GM18505 (cell line): ENCODE results near the gene GLDN.

Source experiments
- ATAC-seq: cut with Tn5 transposase; IDR thresholded peaks from one replicate; pipeline ENCODE4 v1.9.1; 2021; ENCODE audit not compliant: unreplicated experiment
- POLR2A ChIP-seq: IDR thresholded peaks from 4 replicates; pipeline ENCODE4 v1.6.1; 2011; ENCODE audit warnings: borderline replicate concordance; ENCODE audit not compliant: insufficient read depth, insufficient read length; ENCODE audit errors: extremely low read depth

GLDN gene

GRCh38 chr15:51341366-51342226 is at the start of gene GLDN:
Gene GLDN, plus strand, starts transcription at chr15:51341655. Its CDS starts 30 bp downstream, at chr15:51341685.
- TF ChIP-seq POLR2A, result no peak
- no peak for ATAC-seq

GRCh38 chr15:51298620-51299019 is 42.8 kb upstream of the GLDN start:
- no peak for TF ChIP-seq POLR2A
- no peak for ATAC-seq

GRCh38 chr15:51299187-51300015 is 42.1 kb upstream of the GLDN start:
- ATAC-seq, result no peak
- TF ChIP-seq POLR2A, result no peak

GRCh38 chr15:51302480-51302879 is 39.0 kb upstream of the GLDN start:
- TF ChIP-seq POLR2A, result no peak
- ATAC-seq, result no peak

- no peak for TF ChIP-seq POLR2A
- no peak for ATAC-seq
Observed at GRCh38 chr15:51303462-51303980, 37.9 kb upstream of the GLDN start.

- ATAC-seq, result no peak
Observed at GRCh38 chr15:51307325-51307724, 34.1 kb upstream of the GLDN start.

GRCh38 chr15:51307811-51308210 is 33.6 kb upstream of the GLDN start:
- ATAC-seq, result no peak
- TF ChIP-seq POLR2A, result no peak

More at GRCh38 chr15:51307325-51307724, 34.1 kb upstream of the GLDN start:
- no peak for TF ChIP-seq POLR2A

GRCh38 chr15:51310064-51310463 is 31.4 kb upstream of the GLDN start:
- no peak for TF ChIP-seq POLR2A

GRCh38 chr15:51311510-51311909 is 29.9 kb upstream of the GLDN start:
- TF ChIP-seq POLR2A, result no peak
- ATAC-seq, result no peak

More at GRCh38 chr15:51310064-51310463, 31.4 kb upstream of the GLDN start:
- no peak for ATAC-seq

- no peak for ATAC-seq
- no peak for TF ChIP-seq POLR2A
Observed at GRCh38 chr15:51312166-51313073, 29.0 kb upstream of the GLDN start.

GRCh38 chr15:51313074-51313393 is 28.4 kb upstream of the GLDN start:
- no peak for ATAC-seq

GRCh38 chr15:51313644-51314280 is 27.7 kb upstream of the GLDN start:
- no peak for TF ChIP-seq POLR2A
- ATAC-seq, result no peak

More at GRCh38 chr15:51313074-51313393, 28.4 kb upstream of the GLDN start:
- no peak for TF ChIP-seq POLR2A
